Stimulated activated CD8-positive, alpha-beta memory T cell treated with anti-CD3 and anti-CD28 coated beads, Interleukin-12 subunit alpha, Interleukin-12 subunit beta, amount 100 ng/mL, for 4 hours (primary cell): Measurements from ENCODE around the gene TSPAN13.

Experiments used
- DNase-seq: peaks from one replicate; pipeline ENCODE4 v3.0.0-alpha.2; 2020; ENCODE audit warnings: low read depth

TSPAN13 gene

GRCh38 chr7:16774986-16775385 lies 21.4 kb downstream of the TSPAN13 start:
- no peak for DNase-seq

DNA sequence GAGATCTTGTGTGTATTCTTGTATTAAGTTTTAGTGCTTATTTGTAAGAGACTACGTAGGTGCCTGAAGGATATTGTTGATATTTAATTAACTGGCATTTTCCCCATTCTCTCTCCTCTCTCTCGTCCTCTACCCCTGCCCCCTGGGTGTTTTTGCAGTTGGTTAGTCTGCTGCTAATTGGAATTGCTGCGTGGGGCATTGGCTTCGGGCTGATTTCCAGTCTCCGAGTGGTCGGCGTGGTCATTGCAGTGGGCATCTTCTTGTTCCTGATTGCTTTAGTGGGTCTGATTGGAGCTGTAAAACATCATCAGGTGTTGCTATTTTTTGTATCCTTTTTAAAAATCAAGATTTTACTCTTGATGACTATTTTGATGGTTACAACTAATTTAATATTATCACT lies 22.5 kb downstream of the TSPAN13 start:
- no peak for DNase-seq

DNA sequence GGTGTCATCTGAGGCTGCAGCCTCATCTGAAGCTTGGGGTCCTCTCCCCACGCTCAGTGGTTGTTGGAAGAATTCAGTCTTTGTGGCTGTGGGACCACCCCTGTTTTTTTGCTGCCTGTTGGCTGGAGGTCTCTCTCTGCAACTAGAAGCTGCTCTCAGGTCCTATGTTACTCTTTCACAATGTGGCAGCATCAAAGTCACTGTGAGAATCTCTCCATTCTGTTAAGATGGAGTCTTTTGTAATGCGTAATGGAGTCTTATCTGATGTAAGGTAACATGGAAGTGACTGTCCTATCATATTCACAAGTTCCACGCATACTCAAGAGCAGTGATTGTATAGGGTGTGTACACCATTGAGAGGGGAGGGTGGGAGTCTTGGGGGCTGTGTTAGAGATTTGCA lies 24.9 kb downstream of the TSPAN13 start:
- no peak for DNase-seq

DNA sequence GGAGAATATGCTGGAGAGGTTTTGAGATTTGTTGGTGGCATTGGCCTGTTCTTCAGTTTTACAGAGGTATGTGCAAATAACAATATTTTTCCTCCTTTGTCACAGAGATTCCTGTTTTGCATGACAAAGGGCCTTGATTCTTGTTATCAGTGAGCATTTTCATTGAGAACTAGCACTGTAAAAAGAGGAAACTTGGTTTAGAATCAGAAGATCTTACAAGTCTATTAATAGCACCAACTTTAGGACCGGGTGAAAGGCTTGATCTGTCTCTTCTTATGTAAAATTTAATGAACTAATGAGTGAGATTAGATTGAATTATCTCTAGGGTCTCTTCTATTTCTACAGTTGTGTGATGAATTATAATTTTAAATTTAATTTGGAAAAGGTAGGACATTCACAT lies 25.5 kb downstream of the TSPAN13 start:
- no peak for DNase-seq

DNA sequence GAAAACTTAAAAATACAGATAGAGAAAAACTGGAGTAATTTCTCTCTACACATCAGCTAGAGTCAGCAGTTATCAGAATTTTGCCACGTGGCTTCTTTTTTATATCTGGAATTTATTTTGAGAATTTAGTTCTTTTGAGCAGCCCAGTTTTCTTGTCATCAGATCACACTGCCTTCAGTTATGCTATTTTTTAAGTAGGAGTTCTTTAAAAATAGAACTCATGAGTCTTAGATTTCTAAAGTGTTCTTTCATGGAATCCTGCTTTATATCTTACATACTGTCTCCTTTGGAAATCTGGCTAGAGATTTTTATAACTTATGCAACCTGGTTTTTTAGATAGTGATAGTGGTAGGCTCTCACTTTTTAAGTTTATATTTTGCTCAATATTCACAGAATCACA lies 27.0 kb downstream of the TSPAN13 start:
- no peak for DNase-seq

DNA sequence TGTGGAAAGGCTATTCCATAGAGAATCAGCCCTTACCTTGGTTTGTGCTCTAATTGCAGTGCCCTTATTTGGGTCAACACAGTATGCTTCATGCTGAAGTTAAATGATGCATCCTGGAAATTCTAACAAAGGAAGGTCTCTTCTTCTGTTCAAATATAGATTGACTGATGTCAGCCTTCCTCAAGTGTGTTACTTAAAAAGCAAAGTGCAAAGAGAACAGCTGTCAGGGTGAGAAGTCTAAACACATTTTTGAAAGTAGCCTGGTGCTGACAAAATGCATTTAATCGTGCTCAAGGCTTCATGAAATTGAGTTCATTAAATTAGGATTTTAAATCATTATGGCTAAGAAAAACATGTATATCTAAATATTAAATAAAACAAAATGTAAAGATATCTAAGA lies 31.8 kb downstream of the TSPAN13 start:
- no peak for DNase-seq

DNA sequence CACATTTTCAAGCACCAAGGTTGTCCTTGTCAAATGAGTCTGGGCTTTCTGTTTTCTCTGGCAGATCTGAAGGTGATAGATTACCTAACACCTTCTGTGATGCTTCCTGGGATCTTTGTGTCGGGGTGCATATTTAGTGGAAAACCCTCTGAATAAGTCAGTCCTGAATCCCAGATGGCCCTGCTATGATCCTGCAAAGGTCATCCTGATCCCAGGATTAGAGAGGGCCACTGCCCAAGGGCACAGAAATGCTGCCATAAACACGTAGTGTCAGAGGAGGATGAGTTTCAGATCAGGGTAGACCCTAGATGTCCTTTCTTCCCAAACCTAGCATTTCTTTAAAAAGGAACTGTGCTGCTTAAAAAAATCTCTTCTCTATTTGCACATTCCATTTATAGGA lies 32.3 kb downstream of the TSPAN13 start:
- no peak for DNase-seq

DNA sequence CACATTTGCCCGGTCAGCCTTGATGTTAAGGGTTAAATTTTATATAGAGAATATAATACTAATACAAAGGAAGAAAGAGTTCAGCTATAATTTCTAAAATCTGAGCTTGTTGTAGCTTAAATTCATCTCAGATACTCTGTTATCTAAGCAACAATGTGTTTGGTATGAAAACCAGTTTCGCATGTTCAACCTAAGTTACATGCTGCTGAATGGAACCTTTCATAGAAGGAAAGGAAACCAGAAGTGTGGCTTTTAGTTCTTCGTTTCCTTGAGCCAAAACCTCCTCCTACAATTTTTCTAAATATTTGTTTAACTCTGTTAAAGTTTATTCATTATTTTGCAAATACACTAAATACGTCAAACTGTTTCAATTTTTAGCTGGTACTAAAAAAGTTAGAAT lies 32.7 kb downstream of the TSPAN13 start:
- no peak for DNase-seq

- DNase-seq, result no peak
Observed at GRCh38 chr7:16787127-16787526, 33.6 kb downstream of the TSPAN13 start.

DNA sequence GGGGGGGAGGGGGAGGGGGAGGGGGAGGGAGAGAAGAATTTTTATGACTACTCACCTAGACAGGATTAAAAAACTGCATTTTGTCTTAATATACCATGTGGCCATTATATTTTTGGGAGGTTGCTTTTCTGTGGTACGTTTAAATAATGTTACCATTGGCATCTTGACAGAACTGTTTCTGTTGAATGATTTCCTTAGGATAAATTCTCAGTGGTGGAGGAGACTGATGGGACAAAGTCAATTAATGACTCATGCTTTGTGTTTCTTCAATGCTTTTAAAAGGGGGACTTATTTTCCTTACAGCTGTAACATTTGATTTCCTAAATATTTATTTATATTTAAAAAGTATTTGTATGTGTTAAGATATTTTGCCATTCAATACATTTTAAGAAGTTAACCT lies 37.5 kb downstream of the TSPAN13 start:
- no peak for DNase-seq

GRCh38 chr7:16791905-16792698 lies 38.5 kb downstream of the TSPAN13 start:
- DNase-seq, result no peak

DNA sequence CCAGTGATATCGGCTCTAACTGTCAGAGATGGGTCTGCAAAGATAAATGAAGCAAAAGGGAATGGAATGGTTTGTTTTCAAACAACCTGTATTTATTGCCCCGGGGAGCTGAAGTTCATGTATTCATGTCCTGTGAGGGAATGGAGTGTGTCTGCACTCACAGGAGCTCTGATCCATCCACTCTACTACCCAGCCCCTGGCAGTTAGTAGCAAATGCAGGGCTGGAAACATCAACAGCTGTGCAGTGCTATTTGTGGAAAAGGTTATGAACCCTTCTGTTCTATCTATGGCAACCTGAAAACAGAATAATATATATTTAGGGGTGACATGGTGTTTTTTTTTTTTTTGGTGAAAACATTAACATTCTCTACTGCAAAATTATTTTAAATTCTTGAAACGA lies 41.4 kb downstream of the TSPAN13 start:
- DNase-seq, result no peak

GRCh38 chr7:16795624-16796023 lies 42.1 kb downstream of the TSPAN13 start:
- no peak for DNase-seq

DNA sequence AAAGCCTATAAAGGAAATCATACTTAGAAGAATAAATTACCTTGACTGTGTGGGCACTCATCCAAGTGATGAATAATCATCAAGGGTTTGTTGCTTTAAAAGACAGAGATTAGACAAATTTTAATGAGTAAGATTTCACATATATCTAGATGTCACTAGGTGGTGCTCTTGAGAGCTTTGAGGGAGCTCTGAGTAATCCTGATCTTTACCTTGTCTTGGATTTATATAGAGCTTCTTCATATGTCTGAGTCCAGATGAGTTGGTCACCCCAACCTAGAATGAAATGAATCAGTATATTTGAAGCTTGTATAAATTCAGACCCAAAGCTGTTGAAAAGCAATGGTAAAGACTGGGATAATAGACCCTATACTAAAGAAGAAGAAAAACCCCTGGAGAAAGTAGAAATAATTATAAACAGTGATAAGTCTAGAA lies 47.6 kb downstream of the TSPAN13 start:
- DNase-seq, result no peak

DNA sequence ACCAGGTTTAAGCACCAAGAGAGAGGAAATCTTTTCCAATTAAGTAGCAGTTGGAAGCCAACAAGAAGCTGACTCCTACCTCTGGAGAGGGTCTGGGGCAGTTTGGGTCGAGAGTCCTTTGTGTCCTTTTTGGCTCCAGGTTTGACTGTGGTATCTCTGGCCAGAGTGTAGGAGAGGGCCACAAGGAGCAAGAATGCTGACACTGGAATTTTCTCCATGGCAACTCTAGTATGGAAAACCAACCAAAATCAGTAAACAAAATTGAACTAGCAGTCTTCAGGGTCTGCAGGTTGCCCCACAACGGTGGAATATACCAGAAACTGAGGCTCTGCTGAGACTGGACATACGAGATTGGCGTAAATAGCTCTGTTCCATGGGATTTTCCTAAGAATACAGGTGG lies 48.0 kb downstream of the TSPAN13 start:
- DNase-seq, result no peak

DNA sequence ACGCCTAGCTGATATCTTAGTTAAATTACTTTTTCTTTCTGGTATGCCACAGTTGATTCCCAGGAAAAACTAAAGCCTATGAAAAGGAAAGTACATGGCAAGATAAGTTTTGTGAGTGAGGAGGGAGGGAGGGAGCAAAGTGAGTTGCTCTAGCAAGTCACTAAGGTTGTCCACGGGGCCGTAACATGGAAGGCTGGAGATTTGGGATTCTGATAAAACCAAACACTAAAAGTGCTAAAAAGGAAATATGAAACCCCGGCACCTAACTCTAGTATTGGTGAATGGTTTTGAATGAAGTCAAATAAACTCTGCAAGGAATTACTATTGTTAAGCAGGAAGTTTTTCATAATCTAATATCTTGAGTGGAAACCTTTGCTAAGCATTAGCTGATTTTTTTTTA lies 49.6 kb downstream of the TSPAN13 start:
- DNase-seq, result no peak

- DNase-seq, result no peak
Observed at GRCh38 chr7:16803881-16804673, 50.5 kb downstream of the TSPAN13 start.

GRCh38 chr7:16804674-16805439 lies 51.3 kb downstream of the TSPAN13 start, which contains the start of gene AGR2:
AGR2 (minus strand) TSS chr7:16804999; CDS start chr7:16801796, 3,203 bp downstream.
- no peak for DNase-seq

- DNase-seq, result no peak
Observed at GRCh38 chr7:16805441-16805840, 51.9 kb downstream of the TSPAN13 start.

GRCh38 chr7:16810112-16810511 lies 56.6 kb downstream of the TSPAN13 start:
- DNase-seq, result no peak

DNA sequence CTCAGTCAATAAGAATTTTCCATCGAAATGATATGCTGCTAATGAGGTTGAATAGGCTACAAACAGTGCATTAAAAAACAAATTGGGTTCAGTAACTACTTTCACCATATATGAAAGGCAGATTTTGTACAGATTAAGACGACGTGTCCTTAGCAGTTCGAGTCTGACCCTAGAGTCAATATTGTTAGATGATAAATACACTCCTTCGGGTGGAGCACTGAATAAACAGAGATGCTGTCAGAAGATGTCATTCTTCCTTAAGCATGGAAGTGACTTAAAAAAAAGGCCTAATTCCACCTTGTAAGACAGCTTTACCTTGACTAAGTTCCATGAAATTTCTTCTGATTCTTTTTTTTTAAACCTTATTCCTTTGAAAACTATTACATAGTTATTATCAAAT lies 57.0 kb downstream of the TSPAN13 start:
- DNase-seq, result no peak

DNA sequence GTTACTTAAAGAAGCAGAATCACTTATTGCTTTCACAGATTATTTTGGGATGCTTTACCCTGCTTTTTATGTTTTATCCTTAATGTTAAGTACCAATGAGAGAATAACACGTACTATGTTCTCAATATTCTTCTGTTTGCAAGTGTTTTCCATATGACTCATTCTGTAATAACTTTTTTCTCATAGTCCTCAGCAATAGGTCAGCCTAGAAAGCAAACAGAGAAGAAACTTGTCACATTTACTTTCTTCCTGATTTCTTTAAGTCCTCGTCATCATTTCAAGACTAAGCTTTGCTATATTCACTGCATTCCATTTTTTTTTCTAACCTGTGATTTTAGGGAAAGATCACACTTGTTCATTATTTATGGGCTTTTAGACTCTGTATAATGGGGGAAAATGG lies 58.0 kb downstream of the TSPAN13 start:
- DNase-seq, result no peak
